Hepatocyte (in vitro differentiated cells): ENCODE measurements around the gene SOX18. TPM values are rescaled to one million over a fixed set of nuclear protein-coding genes. Genes with fewer than 3 reads are reported as not detected.

Source experiments
- DNase-seq: peaks from one replicate; pipeline ENCODE4 v3.0.0-alpha.2; 2016; ENCODE audit warnings: low spot score
- H2AFZ ChIP-seq: fragments of 200-600 bp; sonication (generic); 2 replicates; pipeline ENCODE4 v1.6.0; 2016; ENCODE audit warnings: antibody characterized with exemption, mild to moderate bottlenecking
- H3K27ac ChIP-seq: fragments of 200-600 bp; sonication (generic); 2 replicates; pipeline ENCODE4 v1.5.1; 2016; ENCODE audit warnings: mild to moderate bottlenecking
- H3K27me3 ChIP-seq: fragments of 200-600 bp; sonication (generic); 2 replicates; pipeline ENCODE4 v1.6.1; 2016
- H3K36me3 ChIP-seq: fragments of 200-600 bp; sonication (generic); replicated peaks from 2 replicates; pipeline ENCODE4 v1.5.1; 2016; ENCODE audit warnings: low read depth; ENCODE audit not compliant: insufficient read depth
- H3K4me1 ChIP-seq: fragments of 200-600 bp; sonication (generic); 2 replicates; pipeline ENCODE4 v1.5.1; 2016; ENCODE audit warnings: mild to moderate bottlenecking, moderate library complexity; ENCODE audit not compliant: insufficient read depth
- H3K4me2 ChIP-seq: fragments of 200-600 bp; sonication (generic); 2 replicates; pipeline ENCODE4 v1.6.0; 2016
- H3K4me3 ChIP-seq: fragments of 200-600 bp; sonication (generic); 2 replicates; pipeline ENCODE4 v1.5.1; 2016; ENCODE audit warnings: mild to moderate bottlenecking
- H3K79me2 ChIP-seq: fragments of 200-600 bp; sonication (generic); 2 replicates; pipeline ENCODE4 v1.6.0; 2017; ENCODE audit warnings: mild to moderate bottlenecking
- H3K9me2 ChIP-seq: fragments of 200-600 bp; sonication (generic); replicated peaks from 2 replicates; pipeline ENCODE4 v1.6.0; 2017; ENCODE audit warnings: mild to moderate bottlenecking; ENCODE audit not compliant: insufficient read depth
- H3K9me3 ChIP-seq: fragments of 200-600 bp; sonication (generic); 2 replicates; pipeline ENCODE4 v1.5.1; 2016; ENCODE audit warnings: low read depth, mild to moderate bottlenecking
- H4K20me1 ChIP-seq: fragments of 200-600 bp; sonication (generic); 2 replicates; pipeline ENCODE4 v1.6.0; 2016; ENCODE audit warnings: mild to moderate bottlenecking; ENCODE audit not compliant: insufficient read depth, poor library complexity, severe bottlenecking
- CTCF ChIP-seq: fragments of 200-600 bp; sonication (generic); IDR thresholded peaks from 2 replicates; pipeline ENCODE4 v1.5.1; 2016; ENCODE audit warnings: antibody characterized with exemption, mild to moderate bottlenecking; ENCODE audit not compliant: poor library complexity
- EZH2 ChIP-seq: fragments of 200-600 bp; sonication (generic); IDR thresholded peaks from 2 replicates; pipeline ENCODE4 v1.6.1; 2016; ENCODE audit warnings: antibody characterized with exemption, mild to moderate bottlenecking, borderline replicate concordance
- EZH2phosphoT487 ChIP-seq: fragments of 200-600 bp; sonication (generic); IDR thresholded peaks from one replicate; pipeline ENCODE4 v1.6.1; 2018; ENCODE audit warnings: antibody characterized with exemption, mild to moderate bottlenecking, low read depth, moderate library complexity; ENCODE audit not compliant: unreplicated experiment, severe bottlenecking
- WGBS: methylation state at CpG from one replicate; pipeline ENCODE4 v1.1.6; 2016; ENCODE audit warnings: low lambda C conversion rate; ENCODE audit errors: missing lambda C conversion rate; 5-methylcytosine and 5-hydroxymethylcytosine counted together
- polyA plus RNA-seq: library from polyadenylated mRNA; unstranded; fragments of >200 nt; fragmentation: Nextera tagmentation; extraction: Ambion mirVana; gene quantifications from 2 replicates; pipeline ENCODE4 v1.2.1, GENCODE V29; 2016
- total RNA-seq: library from RNA; depleted of rRNA; stranded (reverse); fragments of >200 nt; gene quantifications from 2 replicates; pipeline ENCODE4 v1.2.3, GENCODE V29; 2014

Gene SOX18
- total and polyA plus RNA-seq, 2 experiments from 2014 or later: 2.0 TPM; not detected in 1

- H3K27me3 ChIP-seq: peaks cover 13% of the 10 kb centered on the region
- H3K4me1 ChIP-seq: peaks cover 10% of the 10 kb centered on the region
- DNase-seq: no peak
- H3K9me2 ChIP-seq: no peaks in the 10 kb centered on the region
- H3K4me2 ChIP-seq: peak overlapping the region; percentile 98
- H3K79me2 ChIP-seq: no peaks in the 10 kb centered on the region
- TF ChIP-seq EZH2phosphoT487 (no peak), CTCF (no peak), EZH2 (no peak)
- H3K9me3 ChIP-seq: no peaks in the 10 kb centered on the region
- peak overlapping the region; percentile 83 for H2AFZ ChIP-seq
- H3K36me3 ChIP-seq: no peaks in the 10 kb centered on the region
- H4K20me1 ChIP-seq: no peaks in the 10 kb centered on the region
- peak overlapping the region; percentile 85 for H3K4me3 ChIP-seq
- 44% methylated on average over 4 of the region's 4 CpGs for WGBS
- no peak overlapping the region for H3K27ac ChIP-seq
These were observed 29.5 kb upstream of the SOX18 start for GRCh38 chr20:64078934-64079272.

GRCh38 chr20:64077876-64078551 lies 28.6 kb upstream of the SOX18 start:
- Histone ChIP-seq H3K9me2 (no peaks in the 10 kb centered on the region), H3K27me3 (peaks cover 8% of the 10 kb centered on the region), H3K27ac (no peak overlapping the region), H4K20me1 (no peaks in the 10 kb centered on the region), H3K4me3 (no peak overlapping the region), H3K36me3 (no peaks in the 10 kb centered on the region), H2AFZ (no peak overlapping the region), H3K79me2 (no peaks in the 10 kb centered on the region), H3K4me2 (peak overlapping the region; percentile 98), H3K9me3 (no peaks in the 10 kb centered on the region), H3K4me1 (peaks cover 9% of the 10 kb centered on the region)
- WGBS: 76% methylated on average over 15 of the region's 15 CpGs
- no peak for DNase-seq
- no peak for TF ChIP-seq EZH2
- TF ChIP-seq CTCF: no peak
- no peak for TF ChIP-seq EZH2phosphoT487

- H3K9me2 ChIP-seq: no peaks in the 10 kb centered on the region
- TF ChIP-seq CTCF (no peak), EZH2 (no peak), EZH2phosphoT487 (no peak)
- no peaks in the 10 kb centered on the region for H3K9me3 ChIP-seq
- 91% methylated on average over 7 of the region's 7 CpGs for WGBS
- peaks cover 5% of the 10 kb centered on the region for H3K27me3 ChIP-seq
- DNase-seq: no peak
- no peak overlapping the region for H2AFZ ChIP-seq
- H3K36me3 ChIP-seq: no peaks in the 10 kb centered on the region
- peaks cover 9% of the 10 kb centered on the region for H3K4me1 ChIP-seq
- no peak overlapping the region for H3K4me2 ChIP-seq
- H3K79me2 ChIP-seq: no peaks in the 10 kb centered on the region
- H3K27ac ChIP-seq: no peak overlapping the region
- no peak overlapping the region for H3K4me3 ChIP-seq
- H4K20me1 ChIP-seq: no peaks in the 10 kb centered on the region
These were observed 28.1 kb upstream of the SOX18 start for GRCh38 chr20:64077541-64077875.
